GM18505 (cell line): ENCODE data around the gene SPAG16.

Source experiments
- ATAC-seq: cut with Tn5 transposase; IDR thresholded peaks from one replicate; pipeline ENCODE4 v1.9.1; 2021; ENCODE audit not compliant: unreplicated experiment
- POLR2A ChIP-seq: IDR thresholded peaks from 4 replicates; pipeline ENCODE4 v1.6.1; 2011; ENCODE audit warnings: borderline replicate concordance; ENCODE audit not compliant: insufficient read depth, insufficient read length; ENCODE audit errors: extremely low read depth

SPAG16 gene

DNA sequence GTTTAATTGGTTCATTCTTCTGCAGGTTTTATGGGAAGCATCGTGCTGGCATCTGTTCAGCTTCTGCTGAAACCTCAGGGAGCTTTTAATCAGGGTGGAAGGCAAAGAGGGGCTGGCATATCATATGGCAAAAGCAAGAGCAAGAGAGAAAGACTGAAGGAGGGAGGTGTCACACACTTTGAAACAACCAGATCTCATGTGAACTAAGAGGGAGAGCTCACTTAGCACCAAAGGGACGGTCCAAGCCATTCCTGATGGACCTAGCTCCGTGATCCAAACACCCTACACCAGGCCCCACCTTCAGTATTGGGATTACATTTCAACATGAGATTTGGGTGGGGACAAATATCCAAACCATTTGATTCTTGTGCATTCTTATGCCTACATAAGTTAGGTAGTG, 563.1 kb downstream of the SPAG16 start:
- no peak for TF ChIP-seq POLR2A
- ATAC-seq, result no peak

DNA sequence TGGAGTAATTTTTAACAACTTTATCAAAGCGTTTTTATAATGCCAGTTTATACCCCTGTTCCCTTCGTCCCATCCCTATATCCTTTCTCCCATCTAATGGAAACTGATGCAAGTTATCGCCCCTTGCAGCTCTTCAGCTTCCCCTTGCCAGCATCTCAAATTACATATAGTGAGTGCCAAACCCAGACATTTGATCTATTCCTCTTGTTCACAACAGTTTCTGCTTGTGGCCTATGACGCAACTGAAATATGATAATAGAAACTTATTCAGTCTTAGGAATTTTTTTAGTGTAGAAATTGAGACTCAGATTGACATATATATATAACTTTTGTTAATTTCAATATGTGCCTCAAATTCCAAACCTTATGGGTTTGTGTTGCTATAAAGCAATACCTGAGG, 564.4 kb downstream of the SPAG16 start:
- no peak for TF ChIP-seq POLR2A
- ATAC-seq, result no peak

DNA sequence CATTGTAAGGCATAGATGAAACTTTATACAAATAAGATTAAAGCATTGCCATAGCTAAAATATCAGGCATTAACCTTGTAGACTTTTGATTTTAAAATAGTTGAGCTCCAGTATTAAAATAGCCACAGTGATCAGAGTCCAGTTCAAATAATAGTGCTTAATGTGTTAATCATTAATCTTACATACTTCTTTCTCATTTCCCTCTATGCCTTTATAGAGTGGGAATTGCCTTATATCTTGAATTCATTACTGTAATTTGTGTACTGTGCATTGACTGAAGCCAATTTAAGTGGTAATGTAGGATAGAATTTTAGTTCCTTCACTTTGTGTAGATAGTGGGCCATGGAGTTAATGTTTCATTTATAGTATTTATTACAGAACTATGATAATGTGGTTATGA, 577.4 kb downstream of the SPAG16 start:
- no peak for ATAC-seq
- TF ChIP-seq POLR2A, result no peak

- no peak for ATAC-seq
- TF ChIP-seq POLR2A, result no peak
Observed at GRCh38 chr2:213862407-213863076, 578.3 kb downstream of the SPAG16 start.

DNA sequence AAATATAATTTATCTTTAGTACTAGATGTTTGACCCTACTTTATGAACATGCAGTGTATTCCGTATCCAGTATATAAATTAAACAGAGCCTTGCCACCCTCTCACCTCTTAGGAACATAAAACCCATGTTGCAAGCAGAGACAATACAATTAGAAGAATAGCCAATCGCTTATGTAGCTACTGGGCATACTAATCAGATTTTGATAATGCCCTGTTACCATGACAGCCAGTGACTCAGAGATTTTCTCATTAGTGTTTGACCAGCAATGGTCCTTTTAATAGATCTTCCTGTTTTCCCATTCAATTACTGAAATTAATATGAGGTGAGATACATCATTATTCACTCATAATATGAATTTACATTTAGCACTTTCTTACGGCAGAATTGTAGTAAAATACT, 579.3 kb downstream of the SPAG16 start:
- no peak for TF ChIP-seq POLR2A
- ATAC-seq, result no peak

GRCh38 chr2:213868526-213868925, 584.3 kb downstream of the SPAG16 start:
- TF ChIP-seq POLR2A, result no peak
- no peak for ATAC-seq

- no peak for ATAC-seq
- no peak for TF ChIP-seq POLR2A
Observed at GRCh38 chr2:213885485-213885884, 601.2 kb downstream of the SPAG16 start.

- ATAC-seq, result no peak
- no peak for TF ChIP-seq POLR2A
Observed at GRCh38 chr2:213914510-213914909, 630.2 kb downstream of the SPAG16 start.

GRCh38 chr2:213920014-213920413, 635.8 kb downstream of the SPAG16 start:
- no peak for ATAC-seq

DNA sequence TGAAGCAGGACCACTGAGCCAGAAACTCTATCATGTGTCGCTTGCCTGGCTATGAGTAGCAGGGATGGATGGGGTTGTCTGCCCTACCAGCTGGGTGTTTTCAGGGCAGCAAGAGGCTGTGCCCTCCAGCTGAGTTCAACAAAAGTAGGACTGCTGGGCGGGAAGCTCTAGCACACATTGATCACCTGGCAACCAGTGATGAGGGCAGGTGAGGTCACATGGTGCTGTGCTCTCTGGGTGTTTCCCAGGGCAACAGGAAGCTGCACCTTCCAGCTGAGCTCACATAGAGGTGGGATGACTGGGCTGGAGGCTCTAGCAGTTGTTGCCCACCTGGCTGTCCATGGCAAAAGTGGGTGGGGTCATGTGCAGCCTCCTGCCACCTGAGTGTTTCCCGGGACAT, 639.3 kb downstream of the SPAG16 start:
- no peak for ATAC-seq
- no peak for TF ChIP-seq POLR2A

More at GRCh38 chr2:213920014-213920413, 635.8 kb downstream of the SPAG16 start:
- TF ChIP-seq POLR2A, result no peak

DNA sequence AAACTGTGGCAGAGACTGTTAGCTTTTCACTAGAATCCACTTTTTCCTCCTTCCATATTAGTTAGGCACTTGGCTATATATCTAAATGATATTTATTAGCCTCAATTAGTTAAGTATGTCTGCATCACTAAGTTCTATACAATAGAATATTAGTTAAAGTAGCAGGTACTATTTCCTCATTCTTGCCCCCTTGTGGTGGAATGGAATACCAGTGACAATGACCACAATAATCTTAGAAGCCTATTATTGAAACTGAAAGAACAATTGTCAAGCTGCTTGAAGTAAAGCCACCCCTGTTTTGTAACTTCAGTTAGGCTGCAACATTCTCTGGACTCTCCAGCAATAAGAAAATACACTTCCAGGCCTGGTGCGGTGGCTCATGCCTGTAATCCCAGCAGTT, 650.3 kb downstream of the SPAG16 start:
- peak; percentile 97 for ATAC-seq
- TF ChIP-seq POLR2A, result no peak

DNA sequence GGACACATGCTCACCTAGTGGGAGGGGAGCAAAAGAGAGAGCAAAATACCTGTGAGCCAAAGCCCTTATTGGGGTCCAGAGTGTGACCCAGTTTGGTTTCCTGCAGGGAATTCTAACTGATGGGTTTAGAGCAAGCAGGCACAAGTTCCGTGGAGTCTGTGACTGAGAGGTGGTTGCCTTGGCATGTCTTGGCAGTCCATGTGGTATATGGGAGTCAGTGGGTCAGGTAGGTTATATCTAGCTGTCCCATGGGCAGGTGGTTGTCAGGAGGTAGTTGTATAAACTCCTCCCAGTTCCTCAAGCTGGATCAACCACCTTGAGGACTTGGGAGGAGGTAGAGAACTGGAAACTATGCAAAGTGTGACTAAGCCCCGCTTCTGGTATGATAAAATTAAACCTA, 673.8 kb downstream of the SPAG16 start:
- ATAC-seq, result no peak
- TF ChIP-seq POLR2A, result no peak

- TF ChIP-seq POLR2A, result no peak
- no peak for ATAC-seq
Observed at GRCh38 chr2:213959589-213959988, 675.3 kb downstream of the SPAG16 start.

DNA sequence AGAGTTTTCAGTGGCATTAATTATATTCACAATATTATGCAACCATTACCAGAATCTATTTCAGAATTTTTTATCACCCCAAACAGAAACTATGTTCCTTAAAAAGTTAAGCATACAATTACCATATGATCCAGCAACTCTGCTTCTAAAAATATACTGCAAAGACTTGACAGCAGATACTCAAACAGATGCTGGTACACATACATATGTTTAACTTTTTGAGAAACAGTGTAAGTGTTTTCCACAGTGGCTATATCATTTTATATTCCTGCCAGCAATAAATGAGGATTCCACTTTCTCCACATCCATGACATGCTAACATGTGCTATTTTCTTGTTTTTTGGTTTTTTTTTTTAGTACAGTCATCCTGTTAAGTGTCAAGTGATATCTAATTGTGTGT, 687.3 kb downstream of the SPAG16 start:
- TF ChIP-seq POLR2A, result no peak
- no peak for ATAC-seq

DNA sequence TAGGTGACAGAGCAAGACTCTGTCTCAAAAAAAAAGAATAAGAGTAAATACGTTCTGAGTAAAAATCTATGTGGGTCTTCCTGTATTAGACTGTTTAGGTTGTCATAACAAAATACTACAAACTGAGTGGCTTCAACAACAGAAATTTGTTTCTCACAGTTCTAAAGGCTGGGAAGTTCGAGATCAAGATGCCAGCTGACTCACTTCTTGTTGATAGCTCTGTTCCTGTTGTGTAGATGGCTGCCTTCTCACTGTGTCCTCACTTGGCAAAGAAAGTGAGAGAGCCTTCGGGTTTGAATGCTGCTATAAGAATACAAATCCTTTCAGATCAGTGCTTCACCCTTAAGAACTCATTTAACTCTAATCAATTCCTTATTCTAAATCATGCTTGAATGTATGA, 696.6 kb downstream of the SPAG16 start:
- no peak for ATAC-seq
- no peak for TF ChIP-seq POLR2A
